ENCODE data around the gene UROS. TPM values are rescaled to one million over a fixed set of nuclear protein-coding genes. Genes with fewer than 3 reads are reported as not detected.

Gene UROS
- total and polyA plus RNA-seq, 2 donors (not counting 3 experiments of a cell fraction or from before 2014, with no cell fraction given) = 38.4 to 42.0 TPM

DNA sequence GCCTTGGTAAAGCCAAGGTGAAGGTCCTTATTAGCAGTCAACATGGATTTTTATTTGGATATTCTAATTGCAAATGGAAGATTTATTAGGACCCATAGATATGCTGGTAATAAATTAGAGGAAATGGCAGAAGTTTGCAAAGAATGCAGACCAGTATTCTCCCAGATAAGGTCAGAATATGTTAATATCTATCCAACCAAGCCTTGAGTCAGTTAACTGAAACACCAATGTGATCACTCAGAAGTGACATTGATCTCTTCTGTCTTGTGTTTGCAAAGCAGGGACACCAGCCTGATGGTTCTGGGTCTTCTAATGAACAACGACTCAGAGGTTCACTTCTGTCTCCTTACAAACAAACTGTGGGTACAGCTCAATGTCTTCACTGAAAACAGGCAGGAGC, 21.5 kb downstream of the UROS start:
- ChIA-PET POLR2A (no interaction called here), CTCF (no interaction called here)
- no peaks in the 10 kb centered on the region for H3K9me3 ChIP-seq (replicated peaks; ENCODE audit: control insufficient read depth, insufficient read depth, low read length)
- H3K4me1 ChIP-seq (ENCODE audit: control insufficient read depth, extremely low read depth, insufficient read depth, low read length) = no peaks in the 10 kb centered on the region
- H3K79me2 ChIP-seq (ENCODE audit: control insufficient read depth, insufficient read depth, low read length) = no peaks in the 10 kb centered on the region
- FAIRE-seq (no peak), DNase-seq (ENCODE audit: low read depth, low spot score) (no peak)
- no peaks in the 10 kb centered on the region for H3K9me1 ChIP-seq (replicated peaks; ENCODE audit: control insufficient read depth, extremely low read depth, insufficient read depth, low read length)
- BruUV-seq (replicated peaks) = no TSS peak
- no peak overlapping the region for H3K9ac ChIP-seq (replicated peaks; ENCODE audit: extremely low read depth, insufficient read depth, low read length)
- intact Hi-C loops (cut with micrococcal nuclease) = no loop called here
- no peak overlapping the region for H3K4me3 ChIP-seq (replicated peaks in 1 of 3; ENCODE audit: insufficient read depth in 1 of 3, low read depth in 1 of 3, low read length in 3 of 3)
- TF ChIP-seq POLR2A (IDR thresholded peaks at IDR 0.05; ENCODE audit: low read depth, low read length) (no peak), MAX (IDR thresholded peaks at IDR 0.05; ENCODE audit: insufficient read depth, insufficient read length) (no peak), CTCF (IDR thresholded peaks at IDR 0.05; ENCODE audit: extremely low read depth in 1 of 2, insufficient read depth in 1 of 2, low read depth in 1 of 2, low read length in 2 of 2) (no peak), GATA2 (IDR thresholded peaks at IDR 0.05; ENCODE audit: insufficient read depth, insufficient read length, low read depth, low read length) (no peak), POLR2AphosphoS5 (IDR thresholded peaks at IDR 0.05; ENCODE audit: insufficient read depth, low read depth, low read length) (no peak), FOS (IDR thresholded peaks at IDR 0.05; ENCODE audit: borderline replicate concordance, insufficient read depth, low read length) (no peak), JUN (IDR thresholded peaks at IDR 0.05; ENCODE audit: borderline replicate concordance, insufficient read depth, insufficient read length, low read depth) (no peak), MYC (IDR thresholded peaks at IDR 0.05; ENCODE audit: low read depth, low read length) (no peak), EZH2 (IDR thresholded peaks at IDR 0.05; ENCODE audit: borderline replicate concordance, low read depth, low read length, severe bottlenecking) (no peak)
- dilution Hi-C loops (cut with MboI; ENCODE audit: extremely low pct_ligation_motif_present, low sequenced_read_pairs) = no loop called here
- no peaks in the 10 kb centered on the region for H3K27me3 ChIP-seq (ENCODE audit: control insufficient read depth in 2 of 2, insufficient read depth in 2 of 2, low read length in 2 of 2)
- H3K27ac ChIP-seq (ENCODE audit: insufficient read depth, low read depth, low read length) = no peak overlapping the region
- H4K20me1 ChIP-seq (replicated peaks; ENCODE audit: control insufficient read depth, extremely low read depth, insufficient read depth, low read length) = no peaks in the 10 kb centered on the region
- H3K4me2 ChIP-seq (ENCODE audit: insufficient read depth, low read length) = no peak overlapping the region
- H2AFZ ChIP-seq (ENCODE audit: low read depth, low read length) = no peak overlapping the region
- peaks cover 3 to 6% of the 10 kb centered on the region in 2 experiments for H3K36me3 ChIP-seq (ENCODE audit: control insufficient read depth in 2 of 2, extremely low read depth in 1 of 2, insufficient read depth in 2 of 2, low read length in 2 of 2)

Data from endothelial cell of umbilical vein (primary cell).